ENCODE measurements around the gene SERTM2.

DNA sequence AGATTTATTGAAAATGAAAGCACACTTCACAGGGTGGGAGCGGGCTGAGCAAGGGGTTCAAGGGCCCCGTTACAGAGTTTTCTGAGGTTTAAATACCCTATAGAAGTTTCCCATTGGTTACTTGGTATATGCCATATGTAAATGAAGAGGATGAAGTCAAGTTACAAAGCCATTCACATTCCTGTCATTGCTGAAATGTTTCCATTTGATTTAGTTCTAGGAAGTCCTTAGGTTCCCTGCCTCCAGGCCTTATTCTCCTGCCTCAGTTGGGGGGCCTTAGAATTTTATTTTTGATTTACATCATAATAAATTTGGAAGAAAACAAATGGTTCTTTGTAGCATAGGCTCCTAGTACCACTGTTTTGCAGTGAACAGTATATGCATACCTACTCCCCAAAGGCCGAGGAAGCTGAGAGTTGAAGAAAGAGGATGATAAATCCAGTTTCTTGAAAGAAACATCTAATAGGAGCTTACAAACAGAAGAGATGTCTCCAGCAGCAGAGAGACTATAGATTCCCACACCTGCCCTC lies 31.8 kb downstream of the SERTM2 start:
- TF ChIP-seq, protein P1, sequence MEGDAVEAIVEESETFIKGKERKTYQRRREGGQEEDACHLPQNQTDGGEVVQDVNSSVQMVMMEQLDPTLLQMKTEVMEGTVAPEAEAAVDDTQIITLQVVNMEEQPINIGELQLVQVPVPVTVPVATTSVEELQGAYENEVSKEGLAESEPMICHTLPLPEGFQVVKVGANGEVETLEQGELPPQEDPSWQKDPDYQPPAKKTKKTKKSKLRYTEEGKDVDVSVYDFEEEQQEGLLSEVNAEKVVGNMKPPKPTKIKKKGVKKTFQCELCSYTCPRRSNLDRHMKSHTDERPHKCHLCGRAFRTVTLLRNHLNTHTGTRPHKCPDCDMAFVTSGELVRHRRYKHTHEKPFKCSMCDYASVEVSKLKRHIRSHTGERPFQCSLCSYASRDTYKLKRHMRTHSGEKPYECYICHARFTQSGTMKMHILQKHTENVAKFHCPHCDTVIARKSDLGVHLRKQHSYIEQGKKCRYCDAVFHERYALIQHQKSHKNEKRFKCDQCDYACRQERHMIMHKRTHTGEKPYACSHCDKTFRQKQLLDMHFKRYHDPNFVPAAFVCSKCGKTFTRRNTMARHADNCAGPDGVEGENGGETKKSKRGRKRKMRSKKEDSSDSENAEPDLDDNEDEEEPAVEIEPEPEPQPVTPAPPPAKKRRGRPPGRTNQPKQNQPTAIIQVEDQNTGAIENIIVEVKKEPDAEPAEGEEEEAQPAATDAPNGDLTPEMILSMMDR (IDR thresholded peaks at IDR 0.05): no peak
- TF ChIP-seq CEBPB (IDR thresholded peaks at IDR 0.05): no peak
